BJ (cell line): Measurements from ENCODE around the gene CACNA2D3. TPM values are rescaled to one million over a fixed set of nuclear protein-coding genes. Genes with fewer than 3 reads are reported as not detected.

Source experiments
- CTCF ChIA-PET: fragments of 350-600 bp; formaldehyde crosslinking; extraction: SDS; loops from one replicate; lab custom pipeline; 2021; ENCODE audit warnings: antibody characterized with exemption, inconsistent platforms; lab: Yijun Ruan, JAX
- POLR2A ChIA-PET: fragments of 300-600 bp; sonication (Branson Sonifier 250); formaldehyde crosslinking; extraction: SDS; loops from one replicate; lab custom pipeline; 2021; ENCODE audit warnings: antibody characterized with exemption; lab: Charles Lee
- DNase-seq: peaks from one replicate; pipeline ENCODE4 v3.0.0-alpha.2; 2011; ENCODE audit warnings: low read depth
- H3K27me3 ChIP-seq: 2 replicates; pipeline ENCODE4 v1.6.0; 2011; ENCODE audit warnings: low read length; ENCODE audit not compliant: control insufficient read depth, insufficient read depth
- H3K36me3 ChIP-seq: 2 replicates; pipeline ENCODE4 v1.5.1; 2011; ENCODE audit warnings: low read length; ENCODE audit not compliant: control insufficient read depth, insufficient read depth
- H3K4me3 ChIP-seq: 2 replicates; pipeline ENCODE4 v1.5.1; 2011; ENCODE audit warnings: low read depth, mild to moderate bottlenecking, control low read depth, low read length
- polyA plus RNA-seq: library from polyadenylated mRNA; depleted of rRNA; stranded (reverse); fragments of >200 nt; gene quantifications from 2 replicates; pipeline ENCODE4 v1.2.3, GENCODE V29; 2011
- TF ChIP-seq, protein P1 (sequence below): IDR thresholded peaks from 2 replicates; pipeline ENCODE4 v1.5.1; 2011; ENCODE audit warnings: low read depth, mild to moderate bottlenecking, control low read depth, inconsistent platforms, low read length, moderate library complexity; ENCODE audit not compliant: insufficient read depth

Gene CACNA2D3
- polyA plus RNA-seq, 1 experiment = 0.56 TPM

DNA sequence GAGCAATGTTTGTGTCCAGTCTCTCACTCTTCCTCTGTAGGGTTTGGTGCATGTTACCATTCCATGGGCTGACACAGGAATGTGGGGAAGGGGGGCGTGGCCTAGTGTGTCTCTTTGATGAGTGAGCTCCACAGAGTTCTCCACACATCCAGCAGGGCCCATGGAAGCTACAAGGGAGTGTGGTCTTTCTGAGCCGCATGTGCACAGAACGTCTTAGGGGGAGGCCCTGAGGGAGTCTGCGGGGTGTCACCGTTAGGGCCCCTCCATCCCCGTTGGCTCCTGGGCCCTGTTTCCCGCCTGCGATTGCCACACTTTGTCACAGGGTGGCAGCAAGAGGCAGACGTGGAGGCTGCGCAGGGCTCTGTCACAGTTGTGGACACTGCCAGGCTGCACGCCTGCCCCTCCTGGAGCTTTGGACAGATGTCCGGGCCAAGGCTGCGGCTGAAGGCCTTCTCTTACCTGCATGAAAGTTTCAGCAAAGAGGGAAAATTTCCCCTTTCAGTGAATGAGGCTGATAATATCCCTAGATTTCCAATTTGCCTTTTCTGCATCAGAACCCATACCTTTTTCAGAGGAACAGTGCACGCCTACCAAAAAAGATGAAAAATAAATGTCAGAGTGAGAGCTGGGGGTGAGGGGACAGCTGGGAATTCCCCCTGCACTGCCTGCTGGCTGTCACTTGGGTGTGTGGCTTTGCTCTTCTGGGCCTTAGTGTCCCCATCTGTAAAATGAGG, 24.3 kb downstream of the CACNA2D3 start:
- CTCF ChIA-PET = interaction anchor here (0.7 to 1.7 kb wide), 4 partner anchors 10 to 279 kb away, joined by 3 to 4 read pairs (median 4); no protein-coding TSS in a partner anchor
- no peak for DNase-seq
- POLR2A ChIA-PET = no interaction called here
- Histone ChIP-seq H3K27me3 (no peaks in the 10 kb centered on the region), H3K36me3 (no peaks in the 10 kb centered on the region), H3K4me3 (no peak overlapping the region)
- TF ChIP-seq, protein P1, sequence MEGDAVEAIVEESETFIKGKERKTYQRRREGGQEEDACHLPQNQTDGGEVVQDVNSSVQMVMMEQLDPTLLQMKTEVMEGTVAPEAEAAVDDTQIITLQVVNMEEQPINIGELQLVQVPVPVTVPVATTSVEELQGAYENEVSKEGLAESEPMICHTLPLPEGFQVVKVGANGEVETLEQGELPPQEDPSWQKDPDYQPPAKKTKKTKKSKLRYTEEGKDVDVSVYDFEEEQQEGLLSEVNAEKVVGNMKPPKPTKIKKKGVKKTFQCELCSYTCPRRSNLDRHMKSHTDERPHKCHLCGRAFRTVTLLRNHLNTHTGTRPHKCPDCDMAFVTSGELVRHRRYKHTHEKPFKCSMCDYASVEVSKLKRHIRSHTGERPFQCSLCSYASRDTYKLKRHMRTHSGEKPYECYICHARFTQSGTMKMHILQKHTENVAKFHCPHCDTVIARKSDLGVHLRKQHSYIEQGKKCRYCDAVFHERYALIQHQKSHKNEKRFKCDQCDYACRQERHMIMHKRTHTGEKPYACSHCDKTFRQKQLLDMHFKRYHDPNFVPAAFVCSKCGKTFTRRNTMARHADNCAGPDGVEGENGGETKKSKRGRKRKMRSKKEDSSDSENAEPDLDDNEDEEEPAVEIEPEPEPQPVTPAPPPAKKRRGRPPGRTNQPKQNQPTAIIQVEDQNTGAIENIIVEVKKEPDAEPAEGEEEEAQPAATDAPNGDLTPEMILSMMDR = peak; percentile 43

DNA sequence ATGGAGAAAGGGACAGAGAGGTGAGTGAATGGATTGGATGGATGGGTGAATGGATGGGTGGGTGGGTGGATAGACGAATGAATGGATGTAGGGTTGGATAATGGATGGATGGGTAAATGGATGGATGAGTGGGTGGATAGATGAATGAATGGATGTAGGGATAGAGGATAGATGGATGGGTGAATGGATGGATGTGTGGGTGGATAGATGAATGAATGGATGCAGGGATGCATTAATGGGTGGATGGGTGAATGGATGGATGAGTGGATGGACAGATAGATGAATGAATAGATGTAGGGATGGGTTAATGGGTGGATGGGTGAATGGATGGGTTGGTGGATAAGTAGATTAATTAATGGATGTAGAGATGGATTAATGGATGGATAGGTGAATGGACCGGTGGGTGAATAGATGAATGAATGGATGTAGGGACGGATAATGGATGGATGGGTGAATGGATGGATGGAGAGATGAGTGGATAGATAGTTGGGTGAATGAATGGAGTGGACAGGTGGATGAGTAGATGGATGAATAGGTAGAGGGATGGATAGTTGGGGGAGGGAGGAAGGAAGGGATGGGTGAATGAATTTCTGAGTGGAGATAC, 28.6 kb downstream of the CACNA2D3 start:
- Histone ChIP-seq H3K4me3 (no peak overlapping the region), H3K36me3 (no peaks in the 10 kb centered on the region), H3K27me3 (no peaks in the 10 kb centered on the region)
- POLR2A ChIA-PET = no interaction called here
- TF ChIP-seq, protein P1 = no peak
- CTCF ChIA-PET = no interaction called here
- no peak for DNase-seq

DNA sequence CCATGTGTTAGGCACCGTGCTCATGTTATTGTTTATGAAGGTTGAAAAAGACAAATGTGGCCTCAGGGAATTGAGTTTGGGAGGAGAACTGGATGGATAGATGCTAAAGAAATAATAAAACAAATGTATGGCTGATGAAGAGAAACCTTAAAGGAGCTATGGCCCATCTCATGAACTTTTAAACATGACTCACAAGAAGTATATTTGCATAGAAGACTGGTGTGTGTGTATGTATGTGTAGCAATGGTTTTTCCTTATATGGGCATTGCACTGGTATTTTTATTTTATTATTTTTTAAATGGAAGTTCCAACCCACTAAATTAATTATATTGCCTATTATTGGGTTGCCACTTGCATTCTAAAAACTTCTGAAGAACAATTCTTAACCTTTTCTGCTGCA, 31.1 kb downstream of the CACNA2D3 start:
- ChIA-PET CTCF (no interaction called here), POLR2A (no interaction called here)
- no peaks in the 10 kb centered on the region for H3K36me3 ChIP-seq

DNA sequence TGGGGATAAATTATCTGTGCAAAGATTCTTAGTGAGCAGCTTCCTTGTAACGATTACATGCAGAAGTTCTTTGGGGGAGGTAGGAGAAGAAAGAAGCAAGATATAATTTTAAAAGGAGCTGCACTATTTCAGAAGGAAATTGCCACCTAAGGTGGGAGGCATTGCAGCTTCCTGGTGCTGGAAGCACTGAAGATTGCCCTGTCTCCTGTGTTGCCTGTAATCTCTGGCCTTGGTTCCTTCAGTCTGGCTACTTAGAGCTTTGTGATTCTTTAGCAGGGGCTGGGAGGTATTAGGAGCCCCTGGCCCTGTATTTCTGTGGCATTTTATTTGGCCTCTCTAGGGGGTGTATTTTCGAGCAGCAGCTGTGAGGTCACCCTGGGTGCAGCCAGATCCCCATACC, 35.5 kb downstream of the CACNA2D3 start:
- Histone ChIP-seq H3K4me3 (no peak overlapping the region), H3K36me3 (no peaks in the 10 kb centered on the region), H3K27me3 (no peaks in the 10 kb centered on the region)
- TF ChIP-seq, protein P1 = no peak
- ChIA-PET POLR2A (no interaction called here), CTCF (no interaction called here)
- DNase-seq = no peak

More for the DNA sequence above, 31.1 kb downstream of the CACNA2D3 start:
- TF ChIP-seq, protein P1 = no peak
- Histone ChIP-seq H3K4me3 (no peak overlapping the region), H3K27me3 (no peaks in the 10 kb centered on the region)
- DNase-seq = no peak

DNA sequence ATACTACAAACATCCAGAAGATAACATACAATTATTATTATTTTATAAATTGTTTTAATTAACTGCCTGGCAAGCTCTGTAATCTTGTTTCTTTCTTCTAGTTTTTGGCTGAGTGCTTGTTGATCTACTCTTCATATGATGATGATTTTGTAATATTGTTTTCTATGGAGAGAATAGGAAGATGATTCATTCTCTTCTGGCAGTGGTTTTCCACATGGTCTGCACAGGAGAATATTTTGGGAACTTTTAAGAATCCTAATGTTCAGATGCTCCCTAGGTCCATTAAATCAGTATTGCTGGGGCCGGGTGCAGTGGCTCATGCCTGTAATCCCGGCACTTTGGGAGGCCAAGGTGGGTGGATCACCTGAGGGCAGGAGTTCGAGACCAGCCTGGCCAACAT, 37.6 kb downstream of the CACNA2D3 start:
- H3K36me3 ChIP-seq = no peaks in the 10 kb centered on the region
- ChIA-PET CTCF (no interaction called here), POLR2A (no interaction called here)
- TF ChIP-seq, protein P1 = no peak
- H3K4me3 ChIP-seq = no peak overlapping the region
- DNase-seq = no peak
- H3K27me3 ChIP-seq = no peaks in the 10 kb centered on the region
